WTC11 (cell line): ENCODE results near the gene CNIH3. TPM values are rescaled to one million over a fixed set of nuclear protein-coding genes. Genes with fewer than 3 reads are reported as not detected.

Experiments used
- ATAC-seq: fragments of 200-7000 bp; cut with Tn5 transposase; 2 replicates; pipeline ENCODE4 v1.10.0; 2021; ENCODE audit warnings: mild to moderate bottlenecking, moderate library complexity
- CTCF ChIA-PET: fragments of 300-600 bp; sonication (Branson Sonifier 250); formaldehyde crosslinking; loops from one replicate; lab custom pipeline; 2021; ENCODE audit warnings: antibody characterized with exemption; lab: Charles Lee
- POLR2A ChIA-PET: fragments of 350-600 bp; sonication (Branson Sonifier 250); formaldehyde crosslinking; loops from one replicate; lab custom pipeline; 2021; ENCODE audit warnings: antibody characterized with exemption; lab: Charles Lee
- DNase-seq: peaks from one replicate; pipeline ENCODE4 v3.0.0; 2021; ENCODE audit warnings: low spot score
- H3K27ac Mint-ChIP-seq: 2 replicates; pipeline ENCODE4 v1.8.0; 2021; ENCODE audit warnings: mixed read lengths
- H3K27me3 Mint-ChIP-seq: 2 replicates; pipeline ENCODE4 v1.8.0; 2021; ENCODE audit warnings: low read depth, mild to moderate bottlenecking, moderate library complexity, mixed read lengths
- H3K36me3 Mint-ChIP-seq: 2 replicates; pipeline ENCODE4 v1.8.0; 2021; ENCODE audit warnings: mixed read lengths
- H3K4me1 Mint-ChIP-seq: 2 replicates; pipeline ENCODE4 v1.8.0; 2022; ENCODE audit warnings: mixed read lengths
- H3K4me3 Mint-ChIP-seq: 2 replicates; pipeline ENCODE4 v1.8.0; 2021; ENCODE audit warnings: mild to moderate bottlenecking, moderate library complexity, mixed read lengths
- H3K9me3 Mint-ChIP-seq: 2 replicates; pipeline ENCODE4 v1.8.0; 2021; ENCODE audit warnings: mixed read lengths
- AFF4 ChIP-seq: sonication (generic); formaldehyde crosslinking; IDR thresholded peaks from 2 replicates; pipeline ENCODE4 v1.8.1; 2023; ENCODE audit warnings: mild to moderate bottlenecking, missing genetic modification reagents, borderline replicate concordance
- ATF1 ChIP-seq: sonication (generic); formaldehyde crosslinking; IDR thresholded peaks from 2 replicates; pipeline ENCODE4 v1.8.1; 2023; ENCODE audit warnings: mild to moderate bottlenecking, moderate library complexity, missing genetic modification reagents
- ATF2 ChIP-seq: sonication (generic); formaldehyde crosslinking; IDR thresholded peaks from 2 replicates; pipeline ENCODE4 v1.8.1; 2022; ENCODE audit warnings: low read depth, missing genetic modification reagents, borderline replicate concordance
- CREM ChIP-seq: sonication (generic); formaldehyde crosslinking; IDR thresholded peaks from 2 replicates; pipeline ENCODE4 v1.8.1; 2022; ENCODE audit warnings: mild to moderate bottlenecking, missing genetic modification reagents, moderate library complexity
- ERG ChIP-seq: fragments of 250-450 bp; sonication (Bioruptor Pico); IDR thresholded peaks from 2 replicates; pipeline ENCODE4 v1.8.0; 2021; ENCODE audit warnings: mild to moderate bottlenecking
- FOXP4 ChIP-seq: sonication (generic); formaldehyde crosslinking; IDR thresholded peaks from 2 replicates; pipeline ENCODE4 v1.8.0; 2022; ENCODE audit warnings: mild to moderate bottlenecking, missing genetic modification reagents
- PRDM15 ChIP-seq: sonication (generic); formaldehyde crosslinking; IDR thresholded peaks from 2 replicates; pipeline ENCODE4 v1.8.0; 2022; ENCODE audit warnings: missing genetic modification reagents
- SMAD3 ChIP-seq: sonication (generic); formaldehyde crosslinking; IDR thresholded peaks from 2 replicates; pipeline ENCODE4 v1.8.0; 2022; ENCODE audit warnings: missing genetic modification reagents, mild to moderate bottlenecking, borderline replicate concordance
- SP1 ChIP-seq: sonication (generic); formaldehyde crosslinking; conservative IDR thresholded peaks from 2 replicates; pipeline ENCODE4 v1.8.1; 2022; ENCODE audit warnings: missing genetic modification reagents
- USF2 ChIP-seq: sonication (generic); formaldehyde crosslinking; IDR thresholded peaks from 2 replicates; pipeline ENCODE4 v1.8.1; 2023; ENCODE audit warnings: mild to moderate bottlenecking, missing genetic modification reagents, moderate library complexity
- ZNF138 ChIP-seq: sonication (generic); formaldehyde crosslinking; conservative IDR thresholded peaks from 2 replicates; pipeline ENCODE4 v1.8.1; 2022; ENCODE audit warnings: mild to moderate bottlenecking, moderate library complexity, missing genetic modification reagents
- total RNA-seq: library from RNA; stranded (reverse); gene quantifications from 3 replicates; pipeline ENCODE4 v1.2.3, GENCODE V29; 2021

CNIH3 gene
- total RNA-seq, 1 experiment from 2014 or later: 8.1 TPM

- TF ChIP-seq SP1: no peak
- no peak for TF ChIP-seq ATF2
These were observed 124.6 kb downstream of the CNIH3 start (continued) for GRCh38 chr1:224740685-224741052.

- H3K4me3 Mint-ChIP-seq: no peak overlapping the region
- ChIA-PET CTCF (interaction anchor here (1.2 to 1.8 kb wide), 2 partner anchors 8 to 41 kb away, joined by 3 to 7 read pairs; no protein-coding TSS in a partner anchor), POLR2A (no interaction called here)
- peaks cover 35% of the 10 kb centered on the region for H3K4me1 Mint-ChIP-seq
- DNase-seq (no peak), ATAC-seq (no peak)
- H3K36me3 Mint-ChIP-seq: no peaks in the 10 kb centered on the region
- no peaks in the 10 kb centered on the region for H3K9me3 Mint-ChIP-seq
- no peaks in the 10 kb centered on the region for H3K27me3 Mint-ChIP-seq
- TF ChIP-seq PRDM15 (CRISPR knock-in tag) (no peak), USF2 (CRISPR knock-in tag) (no peak), SP1 (no peak), ERG (CRISPR knock-in tag) (no peak), FOXP4 (CRISPR knock-in tag) (no peak)
- TF ChIP-seq, all 79 proteins: peak for 0
- H3K27ac Mint-ChIP-seq: no peak overlapping the region
These were observed 126.2 kb downstream of the CNIH3 start for GRCh38 chr1:224742349-224742748.

- Mint-ChIP-seq H3K27ac (no peak overlapping the region), H3K36me3 (no peaks in the 10 kb centered on the region), H3K4me1 (peaks cover 23% of the 10 kb centered on the region), H3K4me3 (no peak overlapping the region), H3K9me3 (no peaks in the 10 kb centered on the region), H3K27me3 (no peaks in the 10 kb centered on the region)
- CTCF ChIA-PET: interaction anchor here (1.0 to 1.8 kb wide), 3 partner anchors 9 to 179 kb away, joined by 3 to 7 read pairs (median 4); no protein-coding TSS in a partner anchor
- no peak for ATAC-seq
- DNase-seq: no peak
- POLR2A ChIA-PET: no interaction called here
- TF ChIP-seq FOXP4 (CRISPR knock-in tag) (no peak), CREM (CRISPR knock-in tag) (no peak), ZNF138 (CRISPR knock-in tag) (no peak), ATF1 (CRISPR knock-in tag) (no peak), ATF2 (no peak), AFF4 (CRISPR knock-in tag) (no peak), SMAD3 (CRISPR knock-in tag) (no peak)
These were observed 127.6 kb downstream of the CNIH3 start for GRCh38 chr1:224743608-224744164.
